Keratinocyte (primary cell): ENCODE measurements around the gene PARD3B.

Experiments
- CTCF ChIP-seq, 3 experiments: IDR thresholded peaks in 1 of 3; conservative IDR thresholded peaks in 1 of 3; optimal IDR thresholded peaks in 1 of 3; 2 replicates in 2 of 3; 3 replicates in 1 of 3; pipeline versions ENCODE3 to v1.5.1; 2011; ENCODE audit warnings: low read length in 3 of 3, mild to moderate bottlenecking in 3 of 3, moderate library complexity in 2 of 3, control low read depth in 1 of 3, inconsistent platforms in 1 of 3; ENCODE audit not compliant: insufficient read depth in 2 of 3; ENCODE audit errors: extremely low read depth in 1 of 3
- EZH2 ChIP-seq: IDR thresholded peaks from one replicate; pipeline ENCODE4 v1.6.1; 2012; ENCODE audit warnings: inconsistent platforms, mild to moderate bottlenecking, low read length, moderate library complexity

DNA sequence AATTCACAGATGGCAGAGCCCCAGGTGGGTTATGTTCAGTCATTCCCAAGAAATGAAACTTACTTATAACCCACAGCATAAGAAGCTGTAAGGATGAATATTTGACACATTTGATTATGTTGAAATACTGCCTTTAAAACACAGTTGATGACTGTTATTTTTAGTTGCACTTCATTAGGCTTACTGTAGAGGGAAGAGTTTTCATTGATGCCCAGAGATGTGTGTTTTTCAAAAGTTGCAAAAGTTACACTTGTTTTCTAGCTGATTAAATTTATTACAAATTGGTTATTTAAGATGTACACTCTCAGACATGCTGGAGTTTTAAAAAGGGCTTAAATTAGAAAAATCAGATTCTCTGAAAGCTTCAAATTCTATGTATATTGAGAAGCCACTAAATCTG, 506.1 kb downstream of the PARD3B start:
- TF ChIP-seq CTCF (optimal IDR thresholded peaks at IDR 0.05 in 1 of 3, IDR thresholded peaks at IDR 0.05 in 1 of 3, conservative IDR thresholded peaks at IDR 0.05 in 1 of 3; ENCODE audit: extremely low read depth in 1 of 3, insufficient read depth in 2 of 3, low read length in 3 of 3) (no peak), EZH2 (no peak)
